Adrenal gland (tissue), 19 donors: ENCODE data around the gene IRF9. TPM values are rescaled to one million over a fixed set of nuclear protein-coding genes. Genes with fewer than 3 reads are reported as not detected.
A peak's percentile ranks its signal among the peaks of the same experiment; 100 is the strongest.

Source experiments
- DNase-seq, 7 donors: peaks; one replicate each; pipeline ENCODE4 v3.0.0-alpha.2; 2019 to 2020
- H3K27ac ChIP-seq, 5 donors: fragments of 200-600 bp; sonication (generic) in 4 of 5; 1 replicate in 3 of 5; 2 replicates in 2 of 5; pipeline versions ENCODE4 v1.5.1 to v1.8.0; 2016 to 2020; ENCODE audit warnings: mild to moderate bottlenecking in 1 of 5
- H3K27me3 ChIP-seq: fragments of 200-600 bp; 2 replicates; pipeline ENCODE4 v1.8.0; 2021
- H3K36me3 ChIP-seq, 2 donors: fragments of 200-600 bp; replicated peaks in 1 of 2; 1 replicate in 1 of 2; 2 replicates in 1 of 2; pipeline versions ENCODE4 v1.5.1 to v1.8.0; 2018 to 2022
- H3K4me1 ChIP-seq, 2 donors: fragments of 200-600 bp; replicated peaks in 1 of 2; 1 replicate in 1 of 2; 2 replicates in 1 of 2; pipeline versions ENCODE4 v1.5.1 to v1.8.0; 2018 to 2021
- H3K4me3 ChIP-seq, 4 donors: fragments of 200-600 bp; sonication (generic) in 3 of 4; one replicate each; pipeline ENCODE4 v1.5.1; 2016 to 2018
- H3K9me3 ChIP-seq, 3 donors: fragments of 200-600 bp; sonication (generic) in 1 of 3; replicated peaks in 1 of 3; 1 replicate in 2 of 3; 2 replicates in 1 of 3; pipeline versions ENCODE4 v1.5.1 to v1.8.0; 2016 to 2021
- POLR2A ChIP-seq, 2 donors: fragments of 450-650 bp; IDR thresholded peaks; one replicate each; pipeline ENCODE4 v1.6.1; 2017; ENCODE audit warnings: antibody characterized with exemption in 2 of 2, mild to moderate bottlenecking in 2 of 2, moderate library complexity in 1 of 2
- WGBS, 4 donors: extraction: QIAGEN DNeasy Blood & Tissue Kit in 2 of 4; methylation state at CpG; one replicate each; pipeline versions ENCODE4 v1.1.5 to v1.1.7; 2013 to 2017; 5-methylcytosine and 5-hydroxymethylcytosine counted together
- intact Hi-C, 2 donors: fragments of 100-400 bp; cut with DNase I; formaldehyde crosslinking; loops; one replicate each; pipeline versions ENCODE4 v1.14.1 to v1.15.0; 2022 to 2023
- long read RNA-seq, 10 donors: library from polyadenylated mRNA in 3 of 10; unstranded in 2 of 10; stranded (forward) in 1 of 10; transcript quantifications; one replicate each; pipeline ENCODE4 v2.0.0 and lab custom pipeline, GENCODE V29; 2021 to 2026
- polyA plus RNA-seq, 3 donors: library from polyadenylated mRNA; stranded (reverse); fragments of 200-250 nt in 2 of 3; fragments of 350-450 nt in 1 of 3; fragmentation: Illumina TruSeq in 1 of 3; extraction: RNeasy Lipid Tissue Mini Kit (QIAGEN cat#74804) in 1 of 3; gene quantifications; one replicate each; pipeline ENCODE4 v1.2.3, GENCODE V29; 2013 to 2014
- total RNA-seq, 9 donors: library from RNA; depleted of rRNA in 4 of 9; stranded (reverse); fragments of >200 nt in 4 of 9; fragments of 120-200 nt in 1 of 9; fragmentation: NEBNext Ultra II Directional in 1 of 9; extraction: Animal tissue kit (Norgen Biotek cat#: 25700) in 1 of 9; gene quantifications; one replicate each; pipeline versions ENCODE4 v1.1.0 to v1.2.4, GENCODE V29; 2013 to 2023
- TF ChIP-seq, protein P1 (sequence below), 6 experiments: fragments of 450-650 bp in 4 of 6; fragments of 200-600 bp in 2 of 6; sonication (generic) in 1 of 6; IDR thresholded peaks; 1 replicate in 5 of 6; 2 replicates in 1 of 6; pipeline versions ENCODE4 v1.5.1 to v1.8.0; 2016 to 2021; ENCODE audit warnings: antibody characterized with exemption in 6 of 6, mild to moderate bottlenecking in 2 of 6, moderate library complexity in 1 of 6
- donor health status: healthy with polysubstance abuse.
- donor health status: Bipolar disorder and iron deficiency.
- donor health status: DM: yes; HTN: yes; CAD: no.
- donor health status: DM: no; HTN: no; CAD: no.
- donor health status: DM: no; HTN: no; CAD: no.
- donor health status: DM: yes; HTN: yes; CAD: no.

IRF9 gene, protein sequence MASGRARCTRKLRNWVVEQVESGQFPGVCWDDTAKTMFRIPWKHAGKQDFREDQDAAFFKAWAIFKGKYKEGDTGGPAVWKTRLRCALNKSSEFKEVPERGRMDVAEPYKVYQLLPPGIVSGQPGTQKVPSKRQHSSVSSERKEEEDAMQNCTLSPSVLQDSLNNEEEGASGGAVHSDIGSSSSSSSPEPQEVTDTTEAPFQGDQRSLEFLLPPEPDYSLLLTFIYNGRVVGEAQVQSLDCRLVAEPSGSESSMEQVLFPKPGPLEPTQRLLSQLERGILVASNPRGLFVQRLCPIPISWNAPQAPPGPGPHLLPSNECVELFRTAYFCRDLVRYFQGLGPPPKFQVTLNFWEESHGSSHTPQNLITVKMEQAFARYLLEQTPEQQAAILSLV
- total RNA-seq = 100 to 1,000 TPM in 4 of 9 donors, 10 to 100 TPM in 5; 32.4 to 119 (median 98.3) TPM
- 100 to 1,000 TPM; 118 to 151 (median 129) TPM for polyA plus RNA-seq
- long read RNA-seq, donor 1, partial matches to known transcripts = 0 of 8 reads
- long read RNA-seq, donor 1, other reads (novel, unspliced or antisense) = 0 of 8 reads
- long read RNA-seq, donor 2, transcript IRF9-208 (2 exons, 648 nt) = major isoform, 5 of 6 reads
- long read RNA-seq, donor 2, partial matches to known transcripts = 0 of 6 reads
- long read RNA-seq, donor 2, other reads (novel, unspliced or antisense) = 0 of 6 reads
- long read RNA-seq, donor 3, partial matches to known transcripts = 0 of 4 reads
- long read RNA-seq, donor 3, other reads (novel, unspliced or antisense) = 0 of 4 reads
- long read RNA-seq, donor 4, transcript IRF9-202 (9 exons, 1,838 nt) = major isoform, 36 of 46 reads
- long read RNA-seq, donor 4, partial matches to known transcripts = 4 of 46 reads
- long read RNA-seq, donor 4, other reads (novel, unspliced or antisense) = 3 of 46 reads
- long read RNA-seq, donor 5, transcript IRF9-215 (8 exons, 1,769 nt) = minor isoform, 15 of 207 reads
- long read RNA-seq, donor 5, transcript IRF9-202 (9 exons, 1,838 nt) = major isoform, 143 of 207 reads
- long read RNA-seq, donor 5, partial matches to known transcripts = 7 of 207 reads
- long read RNA-seq, donor 5, other reads (novel, unspliced or antisense) = 41 of 207 reads
- long read RNA-seq, donor 6, transcript IRF9-202 (9 exons, 1,838 nt) = major isoform, 32 of 44 reads
- long read RNA-seq, donor 6, partial matches to known transcripts = 3 of 44 reads
- long read RNA-seq, donor 6, other reads (novel, unspliced or antisense) = 7 of 44 reads
- long read RNA-seq, donor 7, partial matches to known transcripts = 0 of 4 reads
- long read RNA-seq, donor 7, other reads (novel, unspliced or antisense) = 0 of 4 reads
- long read RNA-seq, donor 8, partial matches to known transcripts = 14 of 23 reads
- long read RNA-seq, donor 8, other reads (novel, unspliced or antisense) = 0 of 23 reads
- long read RNA-seq, donor 9, partial matches to known transcripts = 0 of 5 reads
- long read RNA-seq, donor 9, other reads (novel, unspliced or antisense) = 0 of 5 reads
- long read RNA-seq, donor 10, partial matches to known transcripts = 0 of 4 reads
- long read RNA-seq, donor 10, other reads (novel, unspliced or antisense) = 0 of 4 reads

DNA sequence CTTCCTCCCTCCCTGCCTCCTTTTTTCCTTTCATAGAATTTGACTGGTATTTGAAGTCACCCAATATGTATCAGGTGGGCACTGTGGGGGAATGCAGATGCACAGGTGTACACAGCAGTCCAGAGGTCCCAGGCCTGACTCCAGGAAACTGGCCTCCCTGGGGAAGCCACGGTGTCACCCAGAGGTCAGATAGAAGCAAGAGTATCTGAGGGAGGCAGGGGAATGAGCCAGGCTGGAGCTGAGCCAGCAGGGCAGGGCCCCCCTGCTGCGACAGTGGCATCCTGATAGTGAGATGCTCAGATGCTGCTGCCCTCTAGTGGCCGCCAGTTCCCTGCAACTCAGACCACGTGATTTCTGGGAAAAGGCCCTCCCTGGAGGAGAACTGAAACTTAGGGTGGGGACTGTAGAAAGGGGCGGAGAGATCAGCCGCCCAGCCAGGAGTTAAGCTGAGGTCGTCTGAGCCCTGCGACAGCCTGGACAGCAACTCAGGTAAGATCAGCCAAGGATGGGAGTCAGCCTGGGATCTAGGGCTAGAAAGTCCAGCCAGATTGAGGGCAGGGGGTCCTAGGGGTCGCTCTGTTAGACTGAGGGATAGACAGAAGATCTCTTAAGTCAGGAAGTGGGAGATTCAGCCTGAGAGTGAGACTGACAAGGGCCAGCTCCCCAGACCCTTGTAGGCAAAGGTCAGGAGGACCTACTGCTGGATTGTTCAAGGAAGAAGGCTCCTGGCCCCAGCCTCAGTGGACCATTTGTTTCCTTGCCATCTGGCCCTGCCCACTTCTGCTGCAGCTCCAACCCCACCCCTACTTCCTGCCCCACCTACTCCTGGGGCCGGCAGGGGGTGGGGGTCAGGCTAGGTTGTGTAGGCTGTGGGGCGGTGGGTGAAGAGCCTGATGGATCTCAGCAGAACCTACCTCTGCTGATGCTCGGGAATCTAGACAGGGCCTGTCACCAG lies at the start of gene IRF9:
TSS of gene IRF9 (plus strand) at position 416 of the 955 bp plus-strand sequence. CDS start 880 bp downstream, outside the sequence.
- no peaks in the 10 kb centered on the region for H3K27me3 ChIP-seq
- 0 to 2% (median 1%) methylated on average over 10 to 12 of the region's 12 CpGs for WGBS, 4 donors
- H3K4me1 ChIP-seq = peaks cover 9 to 36% of the 10 kb centered on the region in 2 donors
- H3K36me3 ChIP-seq = peaks cover 0 to 73% of the 10 kb centered on the region in 2 donors
- no peaks in the 10 kb centered on the region for H3K9me3 ChIP-seq
- peak within 1 kb of the TSS; percentile 47 to 74 (median 60) for H3K4me3 ChIP-seq
- intact Hi-C loops = no loop called here
- peak within 1 kb of the TSS; percentile 67 to 95 (median 86) for H3K27ac ChIP-seq
- TF ChIP-seq, protein P1, sequence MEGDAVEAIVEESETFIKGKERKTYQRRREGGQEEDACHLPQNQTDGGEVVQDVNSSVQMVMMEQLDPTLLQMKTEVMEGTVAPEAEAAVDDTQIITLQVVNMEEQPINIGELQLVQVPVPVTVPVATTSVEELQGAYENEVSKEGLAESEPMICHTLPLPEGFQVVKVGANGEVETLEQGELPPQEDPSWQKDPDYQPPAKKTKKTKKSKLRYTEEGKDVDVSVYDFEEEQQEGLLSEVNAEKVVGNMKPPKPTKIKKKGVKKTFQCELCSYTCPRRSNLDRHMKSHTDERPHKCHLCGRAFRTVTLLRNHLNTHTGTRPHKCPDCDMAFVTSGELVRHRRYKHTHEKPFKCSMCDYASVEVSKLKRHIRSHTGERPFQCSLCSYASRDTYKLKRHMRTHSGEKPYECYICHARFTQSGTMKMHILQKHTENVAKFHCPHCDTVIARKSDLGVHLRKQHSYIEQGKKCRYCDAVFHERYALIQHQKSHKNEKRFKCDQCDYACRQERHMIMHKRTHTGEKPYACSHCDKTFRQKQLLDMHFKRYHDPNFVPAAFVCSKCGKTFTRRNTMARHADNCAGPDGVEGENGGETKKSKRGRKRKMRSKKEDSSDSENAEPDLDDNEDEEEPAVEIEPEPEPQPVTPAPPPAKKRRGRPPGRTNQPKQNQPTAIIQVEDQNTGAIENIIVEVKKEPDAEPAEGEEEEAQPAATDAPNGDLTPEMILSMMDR (IDR thresholded peaks at IDR 0.05) = peak; percentile 89 to 99 (median 98)
- peak; percentile 15 to 69 for TF ChIP-seq POLR2A (IDR thresholded peaks at IDR 0.05)
- DNase-seq = peak; percentile 96 to 100 (median 98)

DNA sequence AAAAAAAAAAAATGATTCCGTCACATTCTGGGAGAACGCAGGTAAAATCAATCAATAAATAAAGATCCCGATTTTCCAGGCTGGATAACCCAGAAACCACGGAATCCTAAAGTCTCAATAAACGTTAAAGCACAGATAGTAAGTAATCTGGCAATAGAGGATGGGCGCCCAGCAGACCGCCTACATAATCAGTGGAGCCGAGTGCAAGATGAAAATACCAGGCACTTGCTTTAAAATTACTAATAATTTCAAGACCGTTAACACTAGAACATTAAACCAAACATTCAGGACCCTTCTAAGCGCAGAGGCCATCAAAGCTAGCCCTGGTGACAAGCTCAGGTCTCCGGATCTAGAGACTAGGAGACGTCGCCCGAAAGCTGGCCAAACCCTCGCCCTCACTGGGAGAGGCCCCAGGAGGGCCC lies 47.7 kb upstream of the IRF9 start:
- no peak for TF ChIP-seq POLR2A (IDR thresholded peaks at IDR 0.05)
- TF ChIP-seq, protein P1 (IDR thresholded peaks at IDR 0.05) = no peak
- no peaks in the 10 kb centered on the region for H3K27me3 ChIP-seq
- peaks cover 0 to 18% of the 10 kb centered on the region in 2 donors for H3K36me3 ChIP-seq
- peak in 1 of 7 donors; percentile 59 for DNase-seq
- peaks cover 19 to 28% of the 10 kb centered on the region in 2 donors for H3K4me1 ChIP-seq
- WGBS, 4 donors = 16 to 27% (median 19%) methylated on average over 11 to 15 of the region's 15 CpGs
- H3K27ac ChIP-seq = peak overlapping the region; percentile 97 to 100 (median 98)
- no peaks in the 10 kb centered on the region for H3K9me3 ChIP-seq
- H3K4me3 ChIP-seq = peak overlapping the region in 3 of 4 donors; percentile 51 to 81 (median 75)
- intact Hi-C loops = no loop called here

DNA sequence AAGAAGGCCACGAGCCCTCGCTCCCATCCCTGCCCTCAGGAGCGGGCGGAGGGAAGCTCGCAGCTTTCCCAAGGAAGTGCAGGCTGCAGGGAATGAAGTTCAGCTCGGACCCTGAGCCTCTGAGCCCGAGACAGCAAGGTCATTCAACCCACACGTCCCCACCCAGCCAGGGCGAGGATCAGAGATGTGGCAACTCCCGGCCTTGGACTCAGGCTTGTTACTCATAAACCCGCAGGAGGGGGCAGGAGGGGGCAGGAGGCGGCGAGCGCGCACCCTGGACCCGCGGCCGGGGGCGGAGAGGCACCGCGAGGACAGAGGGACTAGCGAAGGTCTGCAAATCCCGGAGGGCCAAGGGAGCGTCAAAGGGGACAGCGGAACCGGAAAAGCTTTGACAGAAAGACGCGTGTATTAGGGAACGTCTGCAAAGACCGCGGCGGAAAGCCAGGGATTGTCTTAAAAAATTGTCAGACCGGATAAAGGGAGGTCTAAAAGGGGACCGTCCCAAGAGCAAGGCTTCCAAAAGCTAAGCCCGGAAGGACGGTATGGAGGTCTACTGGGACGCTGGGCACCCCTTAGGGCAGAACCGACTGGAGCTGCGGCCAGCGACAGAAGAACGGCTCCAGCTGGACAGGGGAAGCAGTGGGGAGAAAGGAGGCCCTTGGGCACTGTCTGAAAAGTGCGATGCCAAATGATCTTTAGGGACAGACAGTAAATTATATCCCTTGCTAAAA lies 47.1 kb upstream of the IRF9 start:
- Histone ChIP-seq H3K27ac (peak overlapping the region; percentile 97 to 100 (median 98)), H3K9me3 (no peaks in the 10 kb centered on the region), H3K4me1 (peaks cover 19 to 22% of the 10 kb centered on the region in 2 donors), H3K27me3 (no peaks in the 10 kb centered on the region), H3K36me3 (peaks cover 0 to 24% of the 10 kb centered on the region in 2 donors), H3K4me3 (peak overlapping the region in 3 of 4 donors; percentile 51 to 81 (median 75))
- WGBS, 4 donors = 0% methylated on average over 29 to 42 of the region's 42 CpGs
- TF ChIP-seq, protein P1 (IDR thresholded peaks at IDR 0.05) = peak in 2 of 6 experiments; percentile 4 to 9
- TF ChIP-seq POLR2A (IDR thresholded peaks at IDR 0.05) = peak; percentile 63 to 89
- peak; percentile 91 to 98 (median 97) for DNase-seq
- intact Hi-C loops = no loop called here
